Trophoblast cell (in vitro differentiated cells and primary cell): ENCODE data around the gene DIS3L2.
"Not testable (repeated sequence)": the region's sequence is repeated elsewhere in the genome, so short reads cannot be mapped to it uniquely, and the experiment has no call there.

Experiments used
- DNase-seq, 2 donors: peaks; one replicate each; pipeline ENCODE4 v3.0.0-alpha.2; 2016
- H2AFZ ChIP-seq: 2 replicates; pipeline ENCODE4 v1.6.1; 2013; ENCODE audit warnings: low read length, moderate library complexity, mild to moderate bottlenecking; ENCODE audit not compliant: insufficient read depth, poor library complexity
- H2AK5ac ChIP-seq: 2 replicates; pipeline ENCODE4 v1.6.1; 2013; ENCODE audit warnings: mild to moderate bottlenecking, low read length
- H2BK120ac ChIP-seq: 2 replicates; pipeline ENCODE4 v1.6.1; 2013; ENCODE audit warnings: low read length, mild to moderate bottlenecking, moderate library complexity; ENCODE audit not compliant: insufficient read depth, poor library complexity
- H2BK12ac ChIP-seq: 2 replicates; pipeline ENCODE4 v1.6.1; 2013; ENCODE audit warnings: mild to moderate bottlenecking, low read length, moderate library complexity
- H2BK5ac ChIP-seq: 2 replicates; pipeline ENCODE4 v1.6.1; 2013; ENCODE audit warnings: low read length, low read depth, moderate library complexity, mild to moderate bottlenecking; ENCODE audit not compliant: poor library complexity
- H3K14ac ChIP-seq: 2 replicates; pipeline ENCODE4 v1.6.1; 2013; ENCODE audit warnings: mild to moderate bottlenecking, low read length
- H3K18ac ChIP-seq: 2 replicates; pipeline ENCODE4 v1.6.1; 2013; ENCODE audit warnings: mild to moderate bottlenecking, low read length
- H3K23ac ChIP-seq: 2 replicates; pipeline ENCODE4 v1.6.1; 2013; ENCODE audit warnings: low read length
- H3K27ac ChIP-seq: 2 replicates; pipeline ENCODE4 v1.5.1; 2013; ENCODE audit warnings: low read depth, mild to moderate bottlenecking, inconsistent platforms, low read length, moderate library complexity
- H3K27me3 ChIP-seq: 2 replicates; pipeline ENCODE4 v1.6.1; 2013; ENCODE audit warnings: inconsistent platforms, mild to moderate bottlenecking, low read length, moderate library complexity; ENCODE audit not compliant: insufficient read depth
- H3K36me3 ChIP-seq, 2 experiments: 1 replicate in 1 of 2; 2 replicates in 1 of 2; pipeline ENCODE4 v1.6.1; 2013; ENCODE audit warnings: low read length in 2 of 2, mild to moderate bottlenecking in 2 of 2, moderate library complexity in 1 of 2; ENCODE audit not compliant: insufficient read depth in 2 of 2, control insufficient read depth in 1 of 2
- H3K4ac ChIP-seq: 2 replicates; pipeline ENCODE4 v1.6.1; 2013; ENCODE audit warnings: low read depth, mild to moderate bottlenecking, low read length, moderate library complexity
- H3K4me1 ChIP-seq, 2 experiments: 1 replicate in 1 of 2; 2 replicates in 1 of 2; pipeline ENCODE4 v1.6.1; 2013; ENCODE audit warnings: low read length in 2 of 2, mild to moderate bottlenecking in 2 of 2, moderate library complexity in 1 of 2; ENCODE audit not compliant: insufficient read depth in 2 of 2, control insufficient read depth in 1 of 2
- H3K4me2 ChIP-seq: 2 replicates; pipeline ENCODE4 v1.6.1; 2013; ENCODE audit warnings: inconsistent platforms, mild to moderate bottlenecking, low read length, moderate library complexity
- H3K4me3 ChIP-seq: 2 replicates; pipeline ENCODE4 v1.5.1; 2013; ENCODE audit warnings: mild to moderate bottlenecking, low read depth, low read length, inconsistent platforms
- H3K79me1 ChIP-seq: one replicate; pipeline ENCODE4 v1.6.1; 2013; ENCODE audit warnings: low read length
- H3K79me2 ChIP-seq: 2 replicates; pipeline ENCODE4 v1.6.1; 2013; ENCODE audit warnings: low read length, mild to moderate bottlenecking; ENCODE audit not compliant: control insufficient read depth, insufficient read depth, poor library complexity
- H3K9ac ChIP-seq: 2 replicates; pipeline ENCODE4 v1.6.1; 2013; ENCODE audit warnings: mild to moderate bottlenecking, low read length
- H3K9me3 ChIP-seq: 2 replicates; pipeline ENCODE4 v1.6.1; 2013; ENCODE audit warnings: low read depth, mild to moderate bottlenecking, control low read depth, inconsistent platforms, low read length; ENCODE audit not compliant: insufficient read depth
- H4K12ac ChIP-seq: 2 replicates; pipeline ENCODE4 v1.6.1; 2013; ENCODE audit warnings: low read depth, mild to moderate bottlenecking, low read length, moderate library complexity
- H4K8ac ChIP-seq: 2 replicates; pipeline ENCODE4 v1.6.1; 2013; ENCODE audit warnings: low read depth, mild to moderate bottlenecking, low read length, moderate library complexity
- H4K91ac ChIP-seq: one replicate; pipeline ENCODE4 v1.6.1; 2013; ENCODE audit warnings: low read depth, mild to moderate bottlenecking, low read length, moderate library complexity
- whole genome bisulfite sequencing: extraction: QIAGEN DNeasy Blood & Tissue Kit; methylation state at CpG from one replicate; pipeline ENCODE4 v1.1.7; 2013; ENCODE audit warnings: missing lambda C conversion rate; ENCODE audit not compliant: insufficient read length, insufficient coverage; ENCODE audit errors: extremely low coverage; 5-methylcytosine and 5-hydroxymethylcytosine counted together

Gene DIS3L2

GRCh38 chr2:232310696-232311095, 349.2 kb downstream of the DIS3L2 start:
- Histone ChIP-seq H3K27ac (no peak overlapping the region), H4K91ac (no peak overlapping the region), H3K4me3 (no peak overlapping the region), H2BK12ac (no peak overlapping the region), H2AK5ac (no peak overlapping the region), H4K12ac (no peak overlapping the region), H3K4ac (no peak overlapping the region), H3K23ac (no peak overlapping the region), H3K36me3 (no peaks in the 10 kb centered on the region), H2BK5ac (no peak overlapping the region), H3K27me3 (no peaks in the 10 kb centered on the region), H4K8ac (no peak overlapping the region), H3K9me3 (peaks cover 3% of the 10 kb centered on the region), H3K4me1 (no peaks in the 10 kb centered on the region), H2BK120ac (no peak overlapping the region), H3K9ac (no peak overlapping the region), H3K79me2 (no peaks in the 10 kb centered on the region), H3K14ac (no peak overlapping the region), H2AFZ (no peak overlapping the region), H3K18ac (no peak overlapping the region), H3K79me1 (no peaks in the 10 kb centered on the region), H3K4me2 (no peak overlapping the region)
- DNase-seq: no peak
- no CpG with 5 or more reads among the region's 1 CpG for WGBS

GRCh38 chr2:232313645-232314044, 352.1 kb downstream of the DIS3L2 start:
- not testable (repeated sequence) for H3K9ac ChIP-seq, H4K12ac ChIP-seq, H4K91ac ChIP-seq, H2BK120ac ChIP-seq, H3K4me3 ChIP-seq, H3K4ac ChIP-seq, DNase-seq, H3K27me3 ChIP-seq, H3K9me3 ChIP-seq, H4K8ac ChIP-seq, H3K4me1 ChIP-seq, H2AK5ac ChIP-seq, H3K27ac ChIP-seq, H3K4me2 ChIP-seq, H3K79me2 ChIP-seq, H3K14ac ChIP-seq, H3K36me3 ChIP-seq, H3K23ac ChIP-seq, H3K18ac ChIP-seq, H2BK5ac ChIP-seq, H3K79me1 ChIP-seq, H2AFZ ChIP-seq, H2BK12ac ChIP-seq
- no CpG with 5 or more reads among the region's 2 CpGs for WGBS

- Histone ChIP-seq H3K27me3 (no peaks in the 10 kb centered on the region), H3K4me3 (no peak overlapping the region), H3K36me3 (no peaks in the 10 kb centered on the region), H3K4ac (no peak overlapping the region), H3K4me1 (no peaks in the 10 kb centered on the region), H3K79me2 (no peaks in the 10 kb centered on the region), H2AFZ (no peak overlapping the region), H3K27ac (no peak overlapping the region), H3K4me2 (no peak overlapping the region), H2BK120ac (no peak overlapping the region), H3K18ac (no peak overlapping the region), H2AK5ac (no peak overlapping the region), H3K9me3 (peaks cover 5% of the 10 kb centered on the region), H2BK5ac (no peak overlapping the region), H4K8ac (no peak overlapping the region), H4K91ac (no peak overlapping the region), H3K23ac (no peak overlapping the region), H2BK12ac (no peak overlapping the region), H4K12ac (no peak overlapping the region), H3K9ac (no peak overlapping the region), H3K79me1 (no peaks in the 10 kb centered on the region), H3K14ac (no peak overlapping the region)
- no CpG with 5 or more reads among the region's 12 CpGs for WGBS
- DNase-seq: peak in 1 of 2 donors; percentile 27
Measured at GRCh38 chr2:232315049-232315922, 353.8 kb downstream of the DIS3L2 start.

GRCh38 chr2:232315923-232316299, 354.4 kb downstream of the DIS3L2 start:
- Histone ChIP-seq H2BK12ac (no peak overlapping the region), H2AFZ (no peak overlapping the region), H4K12ac (no peak overlapping the region), H2AK5ac (no peak overlapping the region), H3K79me1 (peaks cover 2% of the 10 kb centered on the region), H3K9ac (peak overlapping the region; percentile 34), H3K18ac (no peak overlapping the region), H4K91ac (no peak overlapping the region), H3K4ac (no peak overlapping the region), H3K14ac (no peak overlapping the region), H2BK5ac (no peak overlapping the region), H3K4me3 (no peak overlapping the region), H3K4me2 (no peak overlapping the region), H3K9me3 (peaks cover 5% of the 10 kb centered on the region), H3K36me3 (no peaks in the 10 kb centered on the region), H4K8ac (no peak overlapping the region), H3K27ac (no peak overlapping the region), H3K4me1 (no peaks in the 10 kb centered on the region), H3K79me2 (no peaks in the 10 kb centered on the region), H3K23ac (no peak overlapping the region), H2BK120ac (no peak overlapping the region), H3K27me3 (no peaks in the 10 kb centered on the region)
- WGBS: no CpG with 5 or more reads among the region's 8 CpGs
- DNase-seq: no peak
